Dedifferentiated amniotic fluid mesenchymal stem cell (primary cell): ENCODE data around the gene PTPN14.

Experiments used
- DNase-seq: peaks from one replicate; pipeline ENCODE4 v3.0.0-alpha.2; 2016; ENCODE audit errors: extremely low spot score

Gene PTPN14

GRCh38 chr1:214454569-214455396 is 96.6 kb downstream of the PTPN14 start:
- no peak for DNase-seq

GRCh38 chr1:214453109-214453722 is 98.2 kb downstream of the PTPN14 start:
- DNase-seq: no peak

DNA sequence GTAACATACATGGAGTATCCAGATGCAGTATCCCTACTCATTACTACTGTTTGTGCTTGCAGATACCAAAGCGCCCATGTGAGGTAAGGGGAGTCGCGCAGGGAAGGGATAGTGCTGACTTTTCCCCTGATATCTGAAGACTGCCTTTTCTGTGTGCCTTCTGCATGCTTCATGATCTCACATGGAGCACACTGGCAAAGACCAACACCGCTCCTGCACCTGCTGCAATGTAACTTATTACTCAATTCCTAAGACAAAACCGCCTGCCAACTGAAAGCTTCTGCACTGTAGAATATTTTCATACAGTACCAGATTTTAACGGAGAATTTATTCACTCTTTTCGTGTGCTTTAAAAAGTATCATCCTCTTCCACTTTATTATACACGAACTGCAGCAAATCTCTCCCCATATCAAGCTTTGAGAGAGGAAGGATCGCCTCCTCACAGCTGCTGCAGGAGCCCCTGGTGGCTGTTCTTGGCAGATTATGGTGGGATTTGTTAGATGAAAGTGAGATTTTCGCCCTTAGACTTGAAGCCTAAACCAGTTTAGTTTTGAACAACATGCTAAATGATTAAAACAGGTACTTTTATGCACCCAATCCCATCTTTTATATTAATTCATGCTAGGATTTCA is 99.1 kb downstream of the PTPN14 start:
- DNase-seq: no peak

- no peak for DNase-seq
These were observed 99.8 kb downstream of the PTPN14 start for GRCh38 chr1:214451596-214451995.

DNA sequence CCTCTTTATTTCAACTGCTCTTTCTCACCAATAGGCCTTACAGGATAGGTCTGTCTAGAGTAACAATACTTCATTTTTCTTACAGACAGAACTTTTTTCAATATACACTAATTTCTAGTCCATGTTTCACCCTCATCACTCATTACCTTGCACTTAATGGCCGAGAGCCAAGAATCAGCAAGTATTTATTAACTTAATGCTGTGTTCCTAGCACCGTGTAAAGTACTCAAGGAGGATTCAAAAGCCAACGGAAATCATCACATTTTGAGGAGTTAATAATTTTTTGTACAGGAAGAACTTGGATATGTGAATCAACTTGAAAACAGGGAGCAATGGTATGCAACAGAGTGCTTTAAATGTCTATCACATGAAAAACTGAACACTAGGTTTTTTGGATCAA is 102.0 kb downstream of the PTPN14 start:
- DNase-seq: no peak

DNA sequence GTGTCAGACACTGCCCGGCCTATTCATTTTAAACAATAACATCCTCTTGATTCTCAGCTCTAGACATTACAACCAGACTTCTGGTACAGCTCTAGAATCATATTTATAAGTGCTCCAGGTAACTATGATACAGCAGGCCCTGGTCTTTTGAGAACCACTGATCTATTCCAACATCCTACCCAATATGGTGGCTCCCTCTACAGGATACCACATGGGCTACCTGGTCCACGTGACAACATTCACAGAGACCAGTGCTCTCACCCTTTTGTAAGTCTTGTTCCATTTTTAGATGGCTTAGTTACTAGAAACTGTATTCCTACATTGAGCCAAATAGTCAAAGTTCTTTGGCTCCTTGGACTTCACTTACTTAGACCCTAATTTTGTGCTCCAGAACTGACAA is 102.9 kb downstream of the PTPN14 start:
- no peak for DNase-seq

DNA sequence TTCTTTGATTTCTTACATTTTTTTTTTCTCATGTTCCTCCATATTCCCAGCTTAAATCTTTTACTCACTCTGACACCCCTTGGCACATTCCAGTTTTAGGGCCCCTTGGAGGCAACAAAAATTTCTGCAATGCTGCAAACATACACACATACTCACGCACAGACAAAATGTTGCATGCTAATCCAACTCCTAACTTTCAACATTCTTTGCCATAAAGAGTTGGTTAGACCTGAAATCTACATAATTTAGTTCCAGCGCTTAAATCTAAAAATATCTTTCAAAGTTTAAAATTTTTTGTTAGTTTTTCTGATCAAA is 103.9 kb downstream of the PTPN14 start:
- DNase-seq: peak; percentile 39

DNA sequence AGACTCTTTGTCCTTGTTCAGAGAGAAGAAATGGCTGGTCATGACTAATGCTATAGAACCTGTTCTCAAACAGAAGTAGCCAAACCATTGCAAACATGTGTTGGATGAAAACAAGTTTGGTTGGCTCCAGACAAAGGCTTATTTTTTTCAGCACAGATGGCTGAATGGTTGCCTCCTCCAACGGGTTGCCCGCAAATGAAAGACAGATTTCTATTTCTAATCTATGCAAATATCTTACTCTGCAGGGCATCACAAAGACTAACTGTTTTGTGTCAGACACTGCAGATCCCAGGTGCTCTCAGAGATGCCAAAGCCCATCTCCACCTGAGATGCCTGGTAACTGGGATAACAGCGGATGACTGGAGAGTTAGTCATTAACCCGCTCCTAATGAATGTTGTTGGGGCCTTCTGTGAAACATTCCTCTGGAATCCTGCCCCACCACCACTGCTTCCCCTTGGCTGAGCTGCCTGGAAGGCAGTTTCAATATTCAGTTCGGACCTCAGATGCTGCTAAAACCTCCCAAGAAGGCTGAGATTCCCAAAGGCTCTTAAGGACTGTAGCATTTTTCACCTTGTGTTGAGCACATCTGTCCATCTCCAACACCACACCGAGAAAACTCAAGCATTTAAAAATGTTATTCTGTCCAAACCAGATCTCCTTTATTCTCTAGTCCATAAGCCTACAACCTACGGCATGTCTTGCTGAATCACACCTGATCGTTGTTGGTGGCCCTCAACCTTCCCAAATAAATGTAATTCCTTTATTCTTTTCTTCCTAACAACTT is 104.4 kb downstream of the PTPN14 start:
- DNase-seq: peak; percentile 47

- peak; percentile 66 for DNase-seq
These were observed 105.4 kb downstream of the PTPN14 start for GRCh38 chr1:214445831-214446614.

DNA sequence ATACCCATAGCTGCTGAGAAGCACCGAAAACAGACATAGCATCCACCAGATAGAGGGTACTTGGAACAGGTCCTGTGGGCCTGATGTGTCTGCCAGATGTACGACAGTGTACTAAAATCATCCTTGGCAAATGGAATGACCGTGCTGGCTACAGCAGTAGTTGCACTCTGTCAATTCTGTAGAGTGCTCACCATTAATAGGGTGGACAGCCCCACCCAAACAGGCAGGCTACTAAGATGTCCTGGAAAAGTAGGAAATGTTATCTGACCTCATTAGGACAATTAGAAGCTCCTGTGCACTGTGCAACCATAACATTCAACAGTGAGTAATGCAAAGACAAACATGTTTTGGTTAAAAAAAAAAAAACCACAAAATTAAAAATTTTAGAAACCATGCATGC is 106.2 kb downstream of the PTPN14 start:
- DNase-seq: no peak

DNA sequence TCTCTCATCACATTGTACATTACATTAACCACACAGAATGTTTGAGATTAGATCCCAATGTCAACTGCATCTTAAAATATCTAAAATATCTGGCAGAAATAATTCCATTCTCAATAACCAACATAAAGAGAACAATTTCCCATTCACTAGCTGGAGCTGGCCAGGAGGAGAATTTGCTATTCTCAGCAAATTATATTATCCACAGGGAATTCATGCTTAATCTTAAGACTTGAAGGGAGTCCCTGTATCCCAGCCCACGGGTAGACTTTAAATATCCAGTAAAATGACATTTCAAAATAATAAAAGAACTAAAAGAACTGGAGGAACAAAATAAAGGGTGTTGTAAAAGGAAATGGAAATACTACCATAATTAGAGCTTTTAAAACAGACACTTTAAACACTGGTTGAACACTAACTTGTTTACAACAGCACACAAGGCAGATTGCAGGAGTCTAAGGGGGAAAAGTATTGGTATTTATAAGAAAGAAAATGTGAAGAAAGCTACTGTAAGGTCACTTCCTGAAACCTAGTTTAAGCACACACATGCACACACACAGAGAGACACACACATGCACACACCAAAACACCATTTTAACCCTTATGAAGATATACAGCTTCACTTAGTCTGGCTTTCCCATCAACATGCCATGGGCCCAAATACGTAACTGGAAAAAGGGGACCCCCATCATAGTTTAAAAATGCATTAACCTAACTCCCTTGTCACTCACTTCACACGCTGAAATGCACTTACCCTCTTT is 107.0 kb downstream of the PTPN14 start:
- DNase-seq: no peak

DNA sequence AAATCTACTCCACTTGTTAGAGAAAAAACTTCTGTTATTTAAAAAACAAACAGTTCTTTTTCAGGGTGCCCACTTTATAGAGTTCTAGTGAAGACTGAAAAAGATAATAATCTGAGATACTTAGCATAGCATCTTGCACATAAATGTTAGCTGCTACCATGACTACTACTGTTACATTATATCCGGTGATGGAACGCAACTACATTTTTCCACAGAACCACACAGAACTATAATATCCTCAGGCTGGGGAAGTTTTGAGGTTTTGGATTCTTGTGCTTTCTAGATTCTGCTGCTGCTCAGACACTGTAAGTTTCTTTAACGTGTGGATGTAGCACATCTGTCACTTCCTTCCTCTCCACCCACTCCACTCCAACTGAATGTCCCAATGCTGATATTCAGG is 110.3 kb downstream of the PTPN14 start:
- DNase-seq: peak; percentile 86

- no peak for DNase-seq
These were observed 111.0 kb downstream of the PTPN14 start for GRCh38 chr1:214440219-214440965.

- DNase-seq: no peak
These were observed 111.9 kb downstream of the PTPN14 start for GRCh38 chr1:214439352-214440119.

GRCh38 chr1:214438530-214438929 is 112.9 kb downstream of the PTPN14 start:
- no peak for DNase-seq

DNA sequence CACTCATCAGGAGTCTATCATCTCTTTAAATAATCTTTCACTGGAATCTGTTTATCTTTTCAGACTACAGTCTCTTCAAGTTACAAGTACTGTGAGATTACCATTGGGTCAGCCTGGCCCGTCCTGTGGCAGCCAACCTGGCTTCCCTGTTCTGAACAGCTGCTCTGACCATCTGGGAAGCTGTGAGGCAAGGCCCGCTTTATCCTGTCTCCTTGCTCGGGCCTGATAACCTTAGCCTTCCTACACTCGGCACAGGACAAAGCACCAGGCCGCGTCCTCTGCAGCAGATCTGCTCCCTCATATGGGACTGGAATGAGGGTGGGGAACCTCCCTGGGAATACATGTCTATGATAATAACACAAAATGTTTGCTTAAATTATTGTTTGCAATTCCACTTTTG is 113.3 kb downstream of the PTPN14 start:
- DNase-seq: no peak

- no peak for DNase-seq
These were observed 115.5 kb downstream of the PTPN14 start for GRCh38 chr1:214435867-214436266.

GRCh38 chr1:214432245-214432644 is 119.2 kb downstream of the PTPN14 start:
- DNase-seq: no peak
